Stimulated activated CD4-positive, alpha-beta T cell treated with anti-CD3 and anti-CD28 coated beads, Interleukin-12 subunit alpha, Interleukin-12 subunit beta, amount 100 ng/mL, for 24 hours (primary cell): ENCODE data around the gene NACC2.

ENCODE experiments used
- DNase-seq, 2 experiments: peaks; one replicate each; pipeline ENCODE4 v3.0.0-alpha.2; 2020; ENCODE audit warnings: low read depth in 2 of 2

NACC2 gene

DNA sequence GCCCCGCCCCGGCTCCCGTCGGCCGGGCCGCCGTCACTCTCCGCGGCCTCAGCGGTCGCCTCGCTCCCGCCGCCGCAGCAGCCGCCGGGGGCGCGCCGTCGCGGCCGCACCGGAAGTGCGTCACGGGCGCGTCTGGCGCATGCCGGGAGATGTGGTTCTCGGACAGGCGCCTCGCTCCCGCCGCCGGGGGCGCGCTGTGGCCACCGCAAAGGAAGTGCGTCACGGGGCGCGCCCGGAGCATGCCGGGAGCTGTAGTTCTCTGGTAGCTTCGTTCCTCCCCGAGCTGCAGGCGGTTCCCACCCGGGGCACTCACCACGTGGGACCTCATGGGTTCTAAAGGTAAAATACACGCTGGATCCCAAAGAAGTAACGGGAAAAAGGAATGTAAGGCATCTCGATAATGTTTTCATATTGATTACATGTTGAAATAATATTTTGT, 133.8 kb downstream of the NACC2 start, which contains the start of gene UBAC1:
Gene UBAC1, minus strand, starts transcription at position 97 of the 439 bp plus-strand sequence. CDS start 211 bp downstream, outside the sequence.
- DNase-seq: peak; percentile 89 to 91

DNA sequence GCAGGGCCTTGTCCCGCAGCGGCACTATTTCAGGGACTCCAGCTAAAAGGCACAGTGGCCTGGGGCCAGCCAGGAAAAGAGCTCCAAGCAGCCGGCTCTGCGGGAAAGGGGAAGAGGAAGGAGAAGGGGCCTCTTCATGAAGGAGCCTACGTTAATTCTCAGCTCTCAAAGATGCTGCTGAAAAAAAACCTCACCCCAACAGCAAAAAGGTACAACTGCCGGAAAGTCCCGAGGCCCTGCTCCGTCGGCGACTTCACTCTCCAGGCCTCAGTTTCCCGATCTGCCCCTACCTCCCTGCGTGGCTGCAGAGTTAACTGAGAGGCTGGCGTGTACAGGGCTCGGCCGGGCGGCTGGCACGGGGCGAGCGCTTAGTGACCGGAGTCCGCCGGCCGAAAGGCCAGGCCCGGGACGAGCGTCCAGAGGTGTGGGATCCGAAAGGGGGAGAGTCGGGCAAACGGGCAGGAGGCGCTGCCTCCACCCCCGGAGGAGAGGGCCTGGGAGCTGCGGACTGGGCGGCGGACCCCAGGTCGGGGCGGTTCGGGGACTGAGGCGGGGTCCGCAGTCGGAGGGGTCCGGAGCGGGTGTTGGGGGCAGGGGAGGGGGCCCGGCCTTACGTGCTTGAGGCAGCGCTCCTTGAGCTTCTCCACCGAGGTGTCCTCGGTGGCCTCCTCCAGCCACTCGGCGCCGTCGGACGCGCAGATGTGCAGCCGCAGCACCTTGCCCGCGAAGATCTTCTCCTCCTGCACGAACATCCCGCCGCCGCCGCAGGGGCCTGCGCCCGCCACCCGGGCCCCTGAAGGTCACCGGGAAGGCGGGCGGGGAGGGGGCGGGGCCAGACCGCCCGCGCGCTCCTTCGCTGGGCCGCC, 134.4 kb downstream of the NACC2 start:
- DNase-seq: no peak

DNA sequence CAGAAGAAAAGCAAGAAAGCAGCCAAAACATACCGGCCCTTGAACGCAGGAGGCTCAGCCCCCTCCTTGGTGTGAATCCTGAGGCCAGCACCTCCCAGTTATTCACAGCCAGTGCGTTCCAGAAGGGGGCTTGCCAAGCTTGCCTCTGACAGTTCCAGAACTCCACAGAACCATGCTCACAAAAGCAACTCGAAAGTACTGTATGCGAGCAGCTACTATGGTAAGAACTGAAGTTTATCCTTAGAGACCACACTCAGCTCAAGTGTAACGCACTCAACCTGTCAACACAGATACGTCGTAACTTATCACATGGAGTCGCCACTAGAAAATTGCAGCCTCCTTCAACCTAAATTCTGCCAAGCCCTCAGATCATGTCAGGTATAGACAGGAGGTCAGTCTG, 135.3 kb downstream of the NACC2 start:
- DNase-seq: no peak

DNA sequence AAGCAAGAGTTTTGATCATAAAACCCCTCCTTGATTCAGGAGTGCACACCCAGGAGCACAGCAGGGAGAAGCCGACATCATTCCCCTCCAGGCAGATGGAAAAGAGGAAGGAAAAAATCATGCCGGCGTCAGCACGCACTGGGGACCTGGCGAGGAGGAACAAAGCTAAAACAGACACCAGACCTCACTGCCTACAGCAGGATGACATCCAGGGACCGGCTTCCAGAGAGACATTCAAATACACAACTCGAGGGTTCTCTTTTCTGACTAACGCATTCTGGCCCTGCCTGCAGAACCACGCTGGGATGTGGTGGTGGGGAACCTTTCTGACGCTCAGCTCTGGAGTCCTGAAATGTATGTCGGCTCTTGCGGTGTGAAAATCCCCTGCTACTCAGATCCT, 136.6 kb downstream of the NACC2 start:
- DNase-seq: no peak

DNA sequence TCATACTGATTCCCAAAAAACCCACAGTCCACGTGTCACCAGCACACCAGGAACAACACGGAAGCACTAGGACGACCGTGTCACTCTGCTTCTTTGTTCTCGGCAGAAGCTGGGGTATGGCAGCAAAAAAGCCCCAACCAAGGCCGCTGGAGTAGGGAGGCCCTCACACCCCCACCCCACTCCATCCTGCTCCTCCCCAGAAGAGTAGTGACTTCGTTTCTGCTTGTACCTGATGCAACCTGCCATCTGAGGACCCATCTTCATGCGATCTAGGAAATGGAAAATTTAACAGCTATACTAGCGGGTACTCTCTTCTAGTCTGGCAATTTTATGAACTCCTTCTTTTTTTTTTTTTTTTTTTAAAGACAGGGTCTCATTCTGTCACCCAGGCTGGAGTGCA, 137.7 kb downstream of the NACC2 start:
- DNase-seq: no peak

DNA sequence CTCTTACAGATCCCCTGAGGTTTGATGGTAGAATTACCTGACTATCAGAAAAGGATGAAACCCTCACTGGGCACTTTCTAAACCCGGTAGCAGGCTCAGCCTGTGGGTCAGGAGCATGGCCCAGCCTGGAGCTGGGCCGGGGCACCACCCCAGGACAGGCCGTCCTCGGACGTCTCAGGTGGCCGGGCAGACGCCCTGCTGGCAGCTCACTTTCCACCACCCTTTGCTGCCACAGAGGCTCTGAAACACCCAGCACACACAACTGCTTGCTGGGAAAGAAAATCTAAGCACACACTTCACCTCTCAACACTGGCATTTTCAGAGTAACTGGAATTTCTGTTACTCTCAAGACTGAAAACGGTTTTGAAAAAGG, 138.3 kb downstream of the NACC2 start:
- DNase-seq: no peak
